Keratinocyte (primary cell): ENCODE results near the gene MFAP2. TPM values are rescaled to one million over a fixed set of nuclear protein-coding genes. Genes with fewer than 3 reads are reported as not detected.

Source experiments
- DNase-seq: peaks from one replicate; pipeline ENCODE4 v3.0.0-alpha.2; 2011; ENCODE audit warnings: low read depth, missing footprints, low spot score
- FAIRE-seq: peaks from 2 replicates; lab custom pipeline; 2011; peaks lifted over from hg19 to GRCh38; lab: Jason Lieb, UNC
- H2AFZ ChIP-seq: 2 replicates; pipeline ENCODE4 v1.6.0; 2012; ENCODE audit warnings: low read length, control low read depth, inconsistent platforms; ENCODE audit not compliant: control insufficient read depth
- H3K27ac ChIP-seq: 2 replicates; pipeline ENCODE4 v1.5.1; 2011; ENCODE audit warnings: low read length; ENCODE audit not compliant: control insufficient read depth, insufficient read depth
- H3K27me3 ChIP-seq: 3 replicates; pipeline ENCODE4 v1.6.0; 2011; ENCODE audit warnings: low read length; ENCODE audit not compliant: control insufficient read depth, insufficient read depth; ENCODE audit errors: extremely low read depth
- H3K36me3 ChIP-seq, 2 experiments: 2 replicates in 1 of 2; 3 replicates in 1 of 2; pipeline ENCODE4 v1.5.1; 2011; ENCODE audit warnings: low read length in 2 of 2, mild to moderate bottlenecking in 1 of 2; ENCODE audit not compliant: control insufficient read depth in 2 of 2, insufficient read depth in 2 of 2; ENCODE audit errors: extremely low read depth in 1 of 2
- H3K4me1 ChIP-seq: 3 replicates; pipeline ENCODE4 v1.5.1; 2011; ENCODE audit warnings: low read length; ENCODE audit not compliant: control insufficient read depth, insufficient read depth; ENCODE audit errors: extremely low read depth
- H3K4me2 ChIP-seq: 3 replicates; pipeline ENCODE4 v1.6.0; 2011; ENCODE audit warnings: low read depth, low read length; ENCODE audit not compliant: control insufficient read depth, insufficient read depth; ENCODE audit errors: extremely low read depth
- H3K4me3 ChIP-seq, 3 experiments: fragments of 200-600 bp in 1 of 3; sonication (generic) in 1 of 3; 2 replicates in 2 of 3; 3 replicates in 1 of 3; pipeline ENCODE4 v1.5.1; 2011 to 2016; ENCODE audit warnings: low read length in 3 of 3, mild to moderate bottlenecking in 3 of 3, control low read depth in 2 of 3, inconsistent platforms in 1 of 3, low read depth in 1 of 3, mixed read lengths in 1 of 3, mixed run types in 1 of 3, moderate library complexity in 1 of 3; ENCODE audit not compliant: control insufficient read depth in 2 of 3, insufficient read depth in 2 of 3; ENCODE audit errors: extremely low read depth in 1 of 3
- H3K79me2 ChIP-seq: 2 replicates; pipeline ENCODE4 v1.6.0; 2012; ENCODE audit warnings: low read length; ENCODE audit not compliant: control insufficient read depth, insufficient read depth
- H3K9ac ChIP-seq: 3 replicates; pipeline ENCODE4 v1.6.0; 2011; ENCODE audit warnings: low read length; ENCODE audit not compliant: control insufficient read depth, insufficient read depth; ENCODE audit errors: extremely low read depth
- H3K9me1 ChIP-seq: 3 replicates; pipeline ENCODE4 v1.6.0; 2011; ENCODE audit warnings: low read length; ENCODE audit not compliant: control insufficient read depth, insufficient read depth; ENCODE audit errors: extremely low read depth
- H3K9me3 ChIP-seq: 2 replicates; pipeline ENCODE4 v1.5.1; 2012; ENCODE audit warnings: low read depth, low read length; ENCODE audit not compliant: control insufficient read depth
- H4K20me1 ChIP-seq: 3 replicates; pipeline ENCODE4 v1.6.0; 2011; ENCODE audit warnings: low read length; ENCODE audit not compliant: control insufficient read depth, insufficient read depth; ENCODE audit errors: extremely low read depth
- EZH2 ChIP-seq: IDR thresholded peaks from one replicate; pipeline ENCODE4 v1.6.1; 2012; ENCODE audit warnings: inconsistent platforms, mild to moderate bottlenecking, low read length, moderate library complexity
- dilution Hi-C: fragments of 300-500 bp; cut with MboI; formaldehyde crosslinking; loops from one replicate; pipeline ENCODE4 v1.7.0; 2020; ENCODE audit warnings: low sequenced_read_pairs; ENCODE audit not compliant: extremely low pct_ligation_motif_present
- polyA plus RNA-seq, 5 experiments: library from polyadenylated mRNA; depleted of rRNA in 3 of 5; stranded (reverse) in 3 of 5; stranded (forward) in 1 of 5; unstranded in 1 of 5; fragments of >200 nt; gene quantifications; 1 replicate in 1 of 5; 2 replicates in 3 of 5; 3 replicates in 1 of 5; pipeline versions ENCODE4 v1.2.1 to v1.2.3, GENCODE V29; 2011 to 2012; ENCODE audit warnings: missing spikeins in 2 of 5, low read depth in 1 of 5, low replicate concordance in 1 of 5
- TF ChIP-seq, protein P1 (sequence below), 3 experiments: IDR thresholded peaks in 1 of 3; conservative IDR thresholded peaks in 1 of 3; optimal IDR thresholded peaks in 1 of 3; 2 replicates in 2 of 3; 3 replicates in 1 of 3; pipeline versions ENCODE3 to v1.5.1; 2011; ENCODE audit warnings: low read length in 3 of 3, mild to moderate bottlenecking in 3 of 3, moderate library complexity in 2 of 3, control low read depth in 1 of 3, inconsistent platforms in 1 of 3; ENCODE audit not compliant: insufficient read depth in 2 of 3; ENCODE audit errors: extremely low read depth in 1 of 3

MFAP2 gene
- polyA plus RNA-seq, 1 donor (not counting 4 experiments of a cell fraction or from before 2014, with no cell fraction given): 34.6 TPM

DNA sequence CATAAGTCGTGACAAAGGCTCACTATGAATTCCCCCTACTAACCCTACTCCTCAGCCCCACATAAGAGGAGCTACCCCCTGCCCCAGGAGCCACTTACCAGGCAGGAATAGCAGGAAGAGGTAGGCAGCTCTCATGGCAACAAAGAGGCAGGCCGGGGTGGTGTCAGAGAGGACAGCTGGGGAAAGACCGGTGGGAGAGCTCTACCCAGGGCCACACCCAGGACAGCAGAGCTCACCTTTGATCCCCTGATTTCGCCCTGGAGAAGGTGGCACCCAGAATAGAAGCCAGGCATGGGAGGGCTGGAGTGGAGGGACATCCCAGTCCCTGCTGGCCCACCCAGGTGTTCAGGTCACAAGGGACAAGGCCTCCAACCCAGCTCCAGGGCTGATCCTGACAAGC, 2.3 kb downstream of the MFAP2 start:
- Histone ChIP-seq H3K27me3 (no peaks in the 10 kb centered on the region), H3K9me3 (no peaks in the 10 kb centered on the region), H3K4me3 (no peak overlapping the region), H3K4me2 (no peak overlapping the region), H3K27ac (no peak overlapping the region), H3K9ac (no peak overlapping the region), H2AFZ (no peak overlapping the region), H3K4me1 (peaks cover 32% of the 10 kb centered on the region), H3K9me1 (no peaks in the 10 kb centered on the region), H3K36me3 (peaks cover 9 to 17% of the 10 kb centered on the region in 2 experiments), H4K20me1 (no peaks in the 10 kb centered on the region), H3K79me2 (peaks cover 25% of the 10 kb centered on the region)
- TF ChIP-seq, protein P1, sequence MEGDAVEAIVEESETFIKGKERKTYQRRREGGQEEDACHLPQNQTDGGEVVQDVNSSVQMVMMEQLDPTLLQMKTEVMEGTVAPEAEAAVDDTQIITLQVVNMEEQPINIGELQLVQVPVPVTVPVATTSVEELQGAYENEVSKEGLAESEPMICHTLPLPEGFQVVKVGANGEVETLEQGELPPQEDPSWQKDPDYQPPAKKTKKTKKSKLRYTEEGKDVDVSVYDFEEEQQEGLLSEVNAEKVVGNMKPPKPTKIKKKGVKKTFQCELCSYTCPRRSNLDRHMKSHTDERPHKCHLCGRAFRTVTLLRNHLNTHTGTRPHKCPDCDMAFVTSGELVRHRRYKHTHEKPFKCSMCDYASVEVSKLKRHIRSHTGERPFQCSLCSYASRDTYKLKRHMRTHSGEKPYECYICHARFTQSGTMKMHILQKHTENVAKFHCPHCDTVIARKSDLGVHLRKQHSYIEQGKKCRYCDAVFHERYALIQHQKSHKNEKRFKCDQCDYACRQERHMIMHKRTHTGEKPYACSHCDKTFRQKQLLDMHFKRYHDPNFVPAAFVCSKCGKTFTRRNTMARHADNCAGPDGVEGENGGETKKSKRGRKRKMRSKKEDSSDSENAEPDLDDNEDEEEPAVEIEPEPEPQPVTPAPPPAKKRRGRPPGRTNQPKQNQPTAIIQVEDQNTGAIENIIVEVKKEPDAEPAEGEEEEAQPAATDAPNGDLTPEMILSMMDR (optimal IDR thresholded peaks at IDR 0.05 in 1 of 3, IDR thresholded peaks at IDR 0.05 in 1 of 3, conservative IDR thresholded peaks at IDR 0.05 in 1 of 3; ENCODE audit: extremely low read depth in 1 of 3, insufficient read depth in 2 of 3, low read length in 3 of 3): no peak
- no peak for TF ChIP-seq EZH2
- no peak for FAIRE-seq
- no peak for DNase-seq
- dilution Hi-C loops: no loop called here

DNA sequence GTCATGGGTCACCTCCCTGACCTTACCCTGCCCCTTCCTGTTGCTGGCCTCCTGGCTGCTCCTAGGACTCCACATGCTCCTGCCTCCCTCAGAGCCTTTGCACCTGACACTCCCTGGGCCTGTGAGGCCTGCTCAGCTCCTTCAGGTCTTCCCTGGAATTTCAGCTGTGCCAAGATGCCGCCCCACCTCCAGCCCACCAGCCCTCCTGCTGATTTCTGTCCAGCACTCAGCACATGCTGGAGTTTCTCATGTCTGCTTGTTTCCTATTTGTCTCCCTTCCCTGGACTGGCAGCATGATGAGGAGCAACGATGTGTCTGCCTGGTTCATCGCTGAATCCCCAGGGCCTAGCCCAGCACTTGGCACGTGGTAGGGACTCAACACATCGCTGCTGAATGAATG, 3.0 kb downstream of the MFAP2 start:
- TF ChIP-seq, protein P1 (optimal IDR thresholded peaks at IDR 0.05 in 1 of 3, IDR thresholded peaks at IDR 0.05 in 1 of 3, conservative IDR thresholded peaks at IDR 0.05 in 1 of 3; ENCODE audit: extremely low read depth in 1 of 3, insufficient read depth in 2 of 3, low read length in 3 of 3): no peak
- TF ChIP-seq EZH2: no peak
- Histone ChIP-seq H3K9me3 (no peaks in the 10 kb centered on the region), H3K4me2 (no peak overlapping the region), H2AFZ (no peak overlapping the region), H3K9me1 (no peaks in the 10 kb centered on the region), H4K20me1 (no peaks in the 10 kb centered on the region), H3K4me3 (no peak overlapping the region), H3K27ac (no peak overlapping the region), H3K79me2 (peaks cover 25% of the 10 kb centered on the region), H3K36me3 (peaks cover 9 to 17% of the 10 kb centered on the region in 2 experiments), H3K27me3 (no peaks in the 10 kb centered on the region), H3K9ac (no peak overlapping the region), H3K4me1 (peaks cover 31% of the 10 kb centered on the region)
- no peak for DNase-seq
- no peak for FAIRE-seq
- dilution Hi-C loops: no loop called here
